Stomach (tissue), 4 donors: ENCODE data around the gene CRYBB1.

ENCODE experiments used
- EP300 ChIP-seq: sonication (generic); formaldehyde crosslinking; IDR thresholded peaks from one replicate; pipeline ENCODE4 v1.6.1; 2017; ENCODE audit warnings: antibody characterized with exemption
- POLR2A ChIP-seq, 4 donors: fragments of 450-650 bp; IDR thresholded peaks; one replicate each; pipeline ENCODE4 v1.6.1; 2016; ENCODE audit warnings: antibody characterized with exemption in 4 of 4, control low read depth in 2 of 4, mild to moderate bottlenecking in 1 of 4, moderate library complexity in 1 of 4
- POLR2AphosphoS5 ChIP-seq, 3 donors: sonication (generic); formaldehyde crosslinking; IDR thresholded peaks; one replicate each; pipeline ENCODE4 v1.6.1; 2016; ENCODE audit warnings: antibody characterized with exemption in 3 of 3
- TF ChIP-seq, protein P1 (sequence below), 7 experiments: fragments of 450-650 bp in 4 of 7; fragments of 200-600 bp in 3 of 7; sonication (generic) in 3 of 7; IDR thresholded peaks; one replicate each; pipeline ENCODE4 v1.5.1; 2016 to 2019; ENCODE audit warnings: antibody characterized with exemption in 7 of 7, control low read depth in 2 of 7, mild to moderate bottlenecking in 1 of 7

- TF ChIP-seq, protein P1, sequence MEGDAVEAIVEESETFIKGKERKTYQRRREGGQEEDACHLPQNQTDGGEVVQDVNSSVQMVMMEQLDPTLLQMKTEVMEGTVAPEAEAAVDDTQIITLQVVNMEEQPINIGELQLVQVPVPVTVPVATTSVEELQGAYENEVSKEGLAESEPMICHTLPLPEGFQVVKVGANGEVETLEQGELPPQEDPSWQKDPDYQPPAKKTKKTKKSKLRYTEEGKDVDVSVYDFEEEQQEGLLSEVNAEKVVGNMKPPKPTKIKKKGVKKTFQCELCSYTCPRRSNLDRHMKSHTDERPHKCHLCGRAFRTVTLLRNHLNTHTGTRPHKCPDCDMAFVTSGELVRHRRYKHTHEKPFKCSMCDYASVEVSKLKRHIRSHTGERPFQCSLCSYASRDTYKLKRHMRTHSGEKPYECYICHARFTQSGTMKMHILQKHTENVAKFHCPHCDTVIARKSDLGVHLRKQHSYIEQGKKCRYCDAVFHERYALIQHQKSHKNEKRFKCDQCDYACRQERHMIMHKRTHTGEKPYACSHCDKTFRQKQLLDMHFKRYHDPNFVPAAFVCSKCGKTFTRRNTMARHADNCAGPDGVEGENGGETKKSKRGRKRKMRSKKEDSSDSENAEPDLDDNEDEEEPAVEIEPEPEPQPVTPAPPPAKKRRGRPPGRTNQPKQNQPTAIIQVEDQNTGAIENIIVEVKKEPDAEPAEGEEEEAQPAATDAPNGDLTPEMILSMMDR (IDR thresholded peaks at IDR 0.05), result no peak
- TF ChIP-seq POLR2A (IDR thresholded peaks at IDR 0.05) (no peak), POLR2AphosphoS5 (IDR thresholded peaks at IDR 0.05) (no peak), EP300 (no peak)
These were observed 32.6 kb downstream of the CRYBB1 start for GRCh38 chr22:26585104-26585790.
